GM10847 (cell line): Measurements from ENCODE around the gene PTPN4.

Experiments
- POLR2A ChIP-seq: IDR thresholded peaks from 2 replicates; pipeline ENCODE4 v1.6.1; 2011; ENCODE audit not compliant: insufficient read length; ENCODE audit errors: extremely low read depth

Gene PTPN4, protein sequence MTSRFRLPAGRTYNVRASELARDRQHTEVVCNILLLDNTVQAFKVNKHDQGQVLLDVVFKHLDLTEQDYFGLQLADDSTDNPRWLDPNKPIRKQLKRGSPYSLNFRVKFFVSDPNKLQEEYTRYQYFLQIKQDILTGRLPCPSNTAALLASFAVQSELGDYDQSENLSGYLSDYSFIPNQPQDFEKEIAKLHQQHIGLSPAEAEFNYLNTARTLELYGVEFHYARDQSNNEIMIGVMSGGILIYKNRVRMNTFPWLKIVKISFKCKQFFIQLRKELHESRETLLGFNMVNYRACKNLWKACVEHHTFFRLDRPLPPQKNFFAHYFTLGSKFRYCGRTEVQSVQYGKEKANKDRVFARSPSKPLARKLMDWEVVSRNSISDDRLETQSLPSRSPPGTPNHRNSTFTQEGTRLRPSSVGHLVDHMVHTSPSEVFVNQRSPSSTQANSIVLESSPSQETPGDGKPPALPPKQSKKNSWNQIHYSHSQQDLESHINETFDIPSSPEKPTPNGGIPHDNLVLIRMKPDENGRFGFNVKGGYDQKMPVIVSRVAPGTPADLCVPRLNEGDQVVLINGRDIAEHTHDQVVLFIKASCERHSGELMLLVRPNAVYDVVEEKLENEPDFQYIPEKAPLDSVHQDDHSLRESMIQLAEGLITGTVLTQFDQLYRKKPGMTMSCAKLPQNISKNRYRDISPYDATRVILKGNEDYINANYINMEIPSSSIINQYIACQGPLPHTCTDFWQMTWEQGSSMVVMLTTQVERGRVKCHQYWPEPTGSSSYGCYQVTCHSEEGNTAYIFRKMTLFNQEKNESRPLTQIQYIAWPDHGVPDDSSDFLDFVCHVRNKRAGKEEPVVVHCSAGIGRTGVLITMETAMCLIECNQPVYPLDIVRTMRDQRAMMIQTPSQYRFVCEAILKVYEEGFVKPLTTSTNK

DNA sequence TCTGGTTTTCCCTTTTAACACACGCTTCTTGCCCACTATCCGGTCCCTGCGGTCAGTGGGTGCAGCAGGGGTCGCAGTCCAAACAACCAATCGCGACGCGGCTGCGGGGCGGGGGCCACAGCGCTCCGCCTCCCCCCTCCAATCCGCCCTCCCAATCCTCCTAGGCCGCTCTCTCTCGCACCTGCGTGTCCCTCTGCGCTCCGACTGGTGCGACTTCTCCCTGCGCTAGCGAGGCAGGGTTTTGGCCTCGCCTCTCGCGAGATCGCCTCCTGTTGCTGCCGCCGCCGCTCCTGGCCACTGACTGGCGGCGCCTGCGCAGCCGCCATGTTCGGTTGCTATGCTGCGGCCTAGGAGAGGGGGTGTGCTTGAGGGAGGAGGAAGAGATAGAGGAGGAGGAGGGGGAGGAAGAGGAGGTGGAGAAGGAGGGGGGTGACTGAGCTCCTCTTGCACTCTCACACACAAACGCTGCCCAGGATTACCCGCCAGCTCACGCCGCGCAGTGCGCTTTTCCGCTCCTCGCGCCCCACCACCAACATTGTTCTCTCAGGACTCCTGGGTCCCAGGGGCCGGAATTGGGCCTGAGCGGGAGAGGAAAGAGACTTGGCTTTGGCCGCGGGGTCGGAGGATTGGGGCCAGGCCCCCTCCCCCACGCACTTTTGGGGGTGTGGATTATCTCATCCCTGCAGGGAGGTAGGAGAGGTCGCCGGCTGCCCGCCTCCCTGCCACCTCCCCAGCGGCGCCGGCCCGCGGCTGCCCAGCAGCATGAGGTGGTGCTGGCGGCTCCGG, at the start of gene PTPN4:
TSS of gene PTPN4 (plus strand) at position 472 of the 786 bp plus-strand sequence. CDS start 49,932 bp downstream, outside the sequence.
- TF ChIP-seq POLR2A: peak; percentile 64

DNA sequence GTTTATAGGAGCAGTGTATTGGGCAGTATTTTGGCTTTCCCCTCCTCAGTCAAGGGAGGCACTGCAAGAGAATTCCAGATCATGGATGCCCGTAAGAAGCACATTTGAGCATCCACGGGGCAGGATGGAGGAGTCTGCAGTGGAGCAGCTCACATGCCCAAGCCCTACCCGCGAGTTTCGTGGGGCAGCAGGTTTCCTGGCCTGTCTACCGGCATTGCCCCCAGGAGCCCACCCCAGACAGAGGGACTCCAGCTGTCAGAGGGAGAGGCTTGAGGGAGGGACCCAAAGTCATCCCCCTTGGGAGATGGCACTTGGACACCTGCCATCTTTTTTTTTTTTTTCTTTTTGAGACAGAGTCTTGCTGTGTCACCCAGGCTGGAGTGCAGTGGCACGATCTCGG, 49.4 kb upstream of the PTPN4 start:
- no peak for TF ChIP-seq POLR2A

DNA sequence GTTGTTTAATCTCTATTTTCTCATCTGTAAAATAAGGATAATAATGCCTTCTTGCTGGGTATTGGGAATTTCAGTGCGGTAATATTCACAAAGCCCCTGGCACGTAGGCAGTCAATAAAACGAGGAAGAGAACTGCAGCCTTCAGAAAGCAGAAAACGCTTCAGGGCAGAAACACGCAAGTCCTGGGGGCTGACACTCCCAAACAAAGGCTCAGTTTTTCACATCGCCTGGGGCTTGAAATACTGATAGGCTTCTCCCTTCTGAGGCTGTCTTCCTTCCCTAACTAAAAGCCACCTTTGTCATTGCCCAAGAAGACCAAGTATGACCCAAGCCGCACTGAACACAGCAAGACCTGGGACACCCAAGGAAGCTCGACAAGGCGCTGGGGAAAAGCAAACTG, 48.4 kb upstream of the PTPN4 start:
- no peak for TF ChIP-seq POLR2A

DNA sequence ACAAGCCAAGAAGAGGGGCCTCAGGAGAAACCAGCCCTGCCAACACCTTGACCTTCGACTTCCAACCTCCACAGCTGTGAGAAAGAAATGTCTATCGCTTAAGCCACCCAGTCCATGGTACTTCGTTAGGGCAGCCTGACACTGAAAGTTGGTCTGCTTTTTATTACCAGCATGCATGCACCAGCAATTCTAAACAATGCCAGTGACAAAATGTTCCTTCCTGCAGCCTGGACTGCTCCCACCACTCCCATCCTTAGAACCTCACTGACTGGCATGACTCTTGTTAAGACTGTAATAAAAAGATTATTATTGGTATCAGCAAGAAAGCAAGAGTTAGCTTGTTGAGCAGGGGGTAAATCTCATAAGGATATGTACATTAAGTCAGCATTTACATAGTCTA, 47.2 kb upstream of the PTPN4 start:
- TF ChIP-seq POLR2A: no peak

DNA sequence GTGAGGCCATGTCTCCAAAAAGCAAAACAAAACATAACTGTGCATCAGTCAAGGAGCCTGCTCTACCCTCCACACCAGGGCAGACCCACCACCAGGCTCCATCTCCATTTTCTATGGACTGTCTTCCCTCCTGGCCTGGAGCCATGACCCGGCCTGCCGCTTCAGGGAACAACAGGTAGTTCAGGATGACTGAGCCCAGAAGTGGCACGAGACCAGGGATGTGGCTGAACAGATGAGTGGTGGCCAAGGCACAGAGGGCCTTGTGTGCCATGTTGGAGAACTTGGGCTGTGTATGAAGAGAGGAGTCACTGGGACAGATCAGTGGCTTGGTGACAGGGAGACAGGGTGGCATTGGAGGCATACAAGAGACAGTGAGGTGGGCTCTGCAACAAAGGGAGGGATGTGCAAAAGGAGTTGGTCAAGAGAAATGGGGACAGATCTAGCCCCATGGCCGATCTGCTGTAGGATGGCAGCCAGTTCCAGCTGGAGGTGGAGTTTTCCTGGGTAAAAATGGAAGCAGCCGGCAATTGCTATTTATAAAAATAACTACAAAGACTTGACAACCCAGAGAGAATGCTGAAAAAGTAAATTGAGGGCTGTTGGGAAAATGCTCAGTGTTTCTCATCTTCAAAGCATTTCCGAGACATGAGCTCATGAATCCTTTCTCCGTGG, 45.8 kb upstream of the PTPN4 start:
- no peak for TF ChIP-seq POLR2A

DNA sequence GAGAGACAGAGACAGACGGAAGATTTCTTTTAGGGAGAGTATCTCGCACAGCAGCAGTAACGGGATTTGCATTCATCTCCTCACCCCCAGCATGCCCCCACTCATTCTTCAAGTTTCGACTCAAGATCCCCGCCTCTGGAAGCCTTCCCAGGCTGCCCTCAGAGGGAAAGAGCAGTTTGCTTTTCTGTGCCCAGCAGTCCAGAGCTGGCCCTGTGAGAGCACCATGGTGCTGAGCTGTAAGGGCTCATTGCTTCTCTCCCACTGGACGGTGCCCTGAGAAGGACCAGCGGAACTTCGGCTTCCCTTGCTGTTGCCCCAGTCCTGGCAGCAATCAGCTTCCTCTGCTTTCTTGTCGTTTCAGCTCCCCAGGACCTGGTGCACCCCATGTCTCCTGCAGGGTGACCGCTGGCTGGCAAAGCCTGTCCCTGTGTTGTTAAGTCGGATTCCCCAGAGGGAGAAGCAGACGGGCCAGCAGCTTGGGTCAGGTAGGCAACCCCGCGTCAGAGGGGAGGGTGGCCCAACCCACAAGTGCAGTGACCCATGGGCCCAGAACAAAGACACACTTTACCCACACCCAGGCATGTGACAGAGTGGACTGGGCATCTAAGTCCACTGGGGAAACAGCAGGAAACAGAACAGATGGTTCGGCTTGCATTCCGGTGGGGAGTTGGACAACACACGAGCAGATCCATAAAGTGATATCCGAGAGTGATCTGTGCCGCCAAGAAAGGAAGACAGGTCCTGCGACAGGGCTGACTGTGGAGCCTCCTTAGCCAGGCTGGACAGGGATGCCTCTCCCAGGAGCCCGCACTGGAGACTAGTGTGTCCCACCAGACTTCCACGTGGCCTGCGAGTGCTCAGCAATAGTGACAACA, 44.1 kb upstream of the PTPN4 start:
- TF ChIP-seq POLR2A: no peak

DNA sequence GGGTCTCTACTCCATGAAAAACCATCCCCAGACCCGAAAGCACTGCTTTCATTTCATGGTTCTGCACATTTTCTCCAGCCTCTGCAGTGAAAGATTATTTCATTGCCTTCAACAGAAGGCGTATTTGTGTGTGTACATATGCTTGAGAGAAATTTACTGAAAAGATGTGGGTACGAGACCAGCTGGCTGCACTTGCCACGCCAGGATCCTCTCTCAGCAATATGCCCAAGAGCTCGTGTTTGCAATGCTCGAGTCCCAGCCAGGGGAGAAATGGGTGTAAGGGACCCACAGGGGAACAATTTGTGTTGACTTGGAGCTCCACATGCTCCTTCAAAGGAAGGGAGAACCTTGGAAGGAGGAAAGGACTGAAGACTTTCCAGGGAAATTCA, 43.4 kb upstream of the PTPN4 start:
- TF ChIP-seq POLR2A: no peak

DNA sequence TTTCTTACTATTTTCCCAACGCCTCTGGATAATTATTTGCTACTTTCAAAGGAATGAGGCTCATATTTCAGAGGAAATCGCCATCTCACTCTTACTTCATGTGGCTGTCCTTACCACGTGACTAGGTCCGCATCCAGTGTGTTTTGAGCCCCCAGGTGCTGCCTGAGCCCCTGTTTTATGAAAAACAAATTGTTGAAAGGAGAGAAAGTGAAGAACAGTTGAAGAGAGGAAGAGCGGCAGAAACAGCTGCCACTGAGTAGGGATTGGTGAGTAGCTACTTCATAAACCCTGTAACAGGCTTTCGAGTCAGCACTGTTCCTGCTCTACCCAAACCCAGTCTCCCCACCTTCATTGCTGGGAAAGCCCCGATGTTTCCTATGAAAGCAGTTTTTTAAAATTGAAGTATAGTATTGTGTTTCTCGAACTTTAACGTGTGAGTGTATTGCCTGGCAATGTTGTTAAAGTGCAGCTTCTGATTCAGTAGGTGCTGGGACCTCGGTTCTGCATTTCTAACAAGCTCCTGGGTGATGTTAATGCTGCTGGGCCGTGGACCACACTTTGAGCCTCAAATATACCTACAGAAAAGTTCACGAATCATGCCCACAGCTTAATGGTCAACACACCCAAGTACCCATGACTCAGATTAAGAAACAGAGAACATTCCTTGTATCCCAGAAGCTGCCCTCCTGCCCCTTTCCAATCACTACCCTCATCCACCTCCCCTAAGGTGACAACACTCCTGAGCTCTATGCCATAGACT, 41.0 kb upstream of the PTPN4 start:
- TF ChIP-seq POLR2A: no peak

DNA sequence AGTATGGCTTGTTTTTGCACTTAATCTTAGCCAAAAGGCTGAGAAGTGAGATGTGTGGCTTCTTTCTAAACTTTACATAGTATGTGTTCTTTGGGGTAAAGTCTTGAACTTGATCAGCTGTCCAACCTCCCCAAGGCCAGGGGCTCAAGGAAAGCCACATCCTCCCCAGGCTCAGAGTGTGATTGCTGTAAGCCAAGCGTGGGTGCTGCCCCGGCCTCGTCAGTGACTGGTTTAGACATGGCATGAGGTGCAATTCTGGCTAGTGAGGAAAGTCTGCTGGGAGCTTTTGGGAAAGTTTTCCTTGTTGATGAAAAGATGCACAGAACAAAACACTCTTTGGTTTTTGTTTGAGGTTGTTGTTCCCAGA, 40.5 kb upstream of the PTPN4 start:
- no peak for TF ChIP-seq POLR2A

DNA sequence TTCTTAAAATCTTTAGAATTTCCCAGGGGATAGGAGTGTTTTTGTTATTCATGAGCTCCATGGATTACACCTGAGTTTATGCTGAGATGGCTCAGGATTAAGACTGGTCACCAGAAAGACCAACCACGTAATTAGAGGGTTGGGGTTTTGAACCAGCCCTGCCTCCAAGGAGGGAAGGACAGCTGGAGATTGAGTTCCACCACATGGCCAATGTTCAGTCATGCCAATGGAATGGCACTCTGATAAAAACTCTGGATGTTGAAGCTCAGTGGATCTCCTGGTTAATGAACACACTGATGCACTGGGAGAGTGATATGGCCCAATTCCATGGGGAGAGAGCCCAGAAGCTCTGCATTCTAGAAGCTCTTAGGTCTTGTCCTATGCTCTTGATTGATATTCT, 38.7 kb upstream of the PTPN4 start:
- no peak for TF ChIP-seq POLR2A

DNA sequence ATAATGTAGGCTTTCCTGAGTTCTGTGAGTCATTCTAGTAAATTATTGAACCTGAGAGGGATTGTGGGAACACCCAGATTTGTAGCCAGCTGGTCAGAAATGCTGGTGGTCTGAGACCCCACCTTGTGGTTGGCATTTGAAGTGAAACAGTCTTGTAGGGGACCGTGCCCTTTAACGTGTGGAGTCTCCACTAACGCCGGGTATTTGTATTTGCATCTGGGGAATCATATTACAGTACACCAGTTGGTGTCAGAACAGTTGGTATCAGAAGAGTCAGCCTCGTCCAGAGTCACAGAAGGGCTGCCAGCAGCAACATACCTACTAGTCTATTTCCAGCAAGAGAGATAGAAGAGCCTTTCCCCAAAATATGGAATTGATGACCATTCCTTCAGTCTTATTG, 38.3 kb upstream of the PTPN4 start:
- no peak for TF ChIP-seq POLR2A

DNA sequence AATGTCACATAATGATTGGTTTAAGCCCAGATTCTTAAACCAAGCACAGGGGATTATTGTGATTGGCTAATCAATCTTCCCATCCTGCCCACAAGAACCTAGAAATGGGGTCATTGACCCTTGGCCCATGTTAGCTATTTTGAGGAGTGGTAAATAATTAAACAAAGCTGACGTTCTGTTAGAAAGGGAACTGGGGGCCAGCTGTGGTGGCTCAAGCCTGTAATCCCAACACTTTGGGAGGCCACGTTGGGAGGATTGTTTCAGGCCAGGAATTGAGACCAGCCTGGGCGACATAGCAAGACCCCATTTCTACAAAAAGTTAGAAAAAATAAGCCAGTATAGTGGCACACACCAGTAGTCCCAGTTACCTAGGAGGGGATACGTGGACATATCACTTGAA, 37.8 kb upstream of the PTPN4 start:
- no peak for TF ChIP-seq POLR2A

DNA sequence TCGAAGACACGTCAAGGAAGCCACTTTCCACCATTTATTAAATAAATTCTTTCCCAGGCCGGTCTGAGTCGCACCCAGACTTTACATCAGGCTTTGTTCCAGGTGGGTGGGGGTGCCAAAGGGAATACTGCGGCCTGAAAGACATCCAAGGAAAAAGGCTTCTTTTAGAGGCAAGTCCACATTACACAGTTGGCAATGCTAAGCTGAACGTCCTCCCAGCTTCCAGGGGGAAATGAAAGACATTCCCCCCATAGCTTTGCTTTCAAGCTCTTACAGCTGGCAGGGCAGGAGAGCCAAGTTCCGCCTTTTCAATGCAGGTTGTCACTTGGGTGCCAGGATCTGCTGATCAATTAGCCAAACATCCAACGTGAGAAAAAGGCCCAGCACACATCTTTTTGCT, 36.5 kb upstream of the PTPN4 start:
- TF ChIP-seq POLR2A: no peak
